ENCODE results near the gene RABGAP1L.

DNA sequence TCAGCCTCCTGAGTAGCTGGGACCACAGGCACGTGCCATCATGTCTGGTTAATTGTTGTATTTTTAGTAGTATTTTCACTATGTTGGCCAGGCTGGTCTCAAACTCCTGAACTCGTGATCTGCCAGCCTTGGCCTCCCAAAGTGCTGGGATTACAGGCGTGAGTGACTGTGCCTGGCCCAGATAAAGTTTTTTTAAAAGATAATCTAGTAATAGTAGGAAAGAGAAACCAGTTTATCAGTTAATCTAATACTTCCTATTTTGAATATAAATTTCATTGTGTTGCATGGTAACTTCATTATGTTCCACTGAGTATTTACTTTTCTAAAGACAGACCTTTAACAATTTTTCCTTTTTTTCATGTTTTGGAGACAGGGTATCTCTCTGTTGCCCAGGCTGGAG is 10.0 kb downstream of the RABGAP1L start:
- TF ChIP-seq, protein P1, sequence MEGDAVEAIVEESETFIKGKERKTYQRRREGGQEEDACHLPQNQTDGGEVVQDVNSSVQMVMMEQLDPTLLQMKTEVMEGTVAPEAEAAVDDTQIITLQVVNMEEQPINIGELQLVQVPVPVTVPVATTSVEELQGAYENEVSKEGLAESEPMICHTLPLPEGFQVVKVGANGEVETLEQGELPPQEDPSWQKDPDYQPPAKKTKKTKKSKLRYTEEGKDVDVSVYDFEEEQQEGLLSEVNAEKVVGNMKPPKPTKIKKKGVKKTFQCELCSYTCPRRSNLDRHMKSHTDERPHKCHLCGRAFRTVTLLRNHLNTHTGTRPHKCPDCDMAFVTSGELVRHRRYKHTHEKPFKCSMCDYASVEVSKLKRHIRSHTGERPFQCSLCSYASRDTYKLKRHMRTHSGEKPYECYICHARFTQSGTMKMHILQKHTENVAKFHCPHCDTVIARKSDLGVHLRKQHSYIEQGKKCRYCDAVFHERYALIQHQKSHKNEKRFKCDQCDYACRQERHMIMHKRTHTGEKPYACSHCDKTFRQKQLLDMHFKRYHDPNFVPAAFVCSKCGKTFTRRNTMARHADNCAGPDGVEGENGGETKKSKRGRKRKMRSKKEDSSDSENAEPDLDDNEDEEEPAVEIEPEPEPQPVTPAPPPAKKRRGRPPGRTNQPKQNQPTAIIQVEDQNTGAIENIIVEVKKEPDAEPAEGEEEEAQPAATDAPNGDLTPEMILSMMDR (IDR thresholded peaks at IDR 0.05; ENCODE audit: insufficient read depth, low read length, poor library complexity, severe bottlenecking) = no peak
- TF ChIP-seq EZH2phosphoT487 (conservative IDR thresholded peaks at IDR 0.05; ENCODE audit: low read length) = no peak
